Measurements from ENCODE around the gene PIGW.

Gene PIGW

DNA sequence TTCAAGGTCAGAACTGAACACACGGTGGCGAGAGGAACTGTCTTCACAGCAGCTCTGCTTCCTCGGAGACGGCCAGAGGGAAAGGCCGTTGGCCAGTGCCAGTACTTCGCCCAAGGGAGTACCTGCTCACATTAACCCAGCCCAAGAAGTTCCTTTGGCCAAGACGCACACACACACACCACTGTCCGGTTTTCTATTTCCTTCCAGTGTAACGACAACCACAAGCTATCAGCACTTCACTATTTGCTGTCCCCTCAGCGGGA, 9.2 kb downstream of the PIGW start:
- Histone ChIP-seq H2AFZ (peak overlapping the region; percentile 98), H3K9me3 (ENCODE audit: control insufficient read depth, low read length) (no peaks in the 10 kb centered on the region), H3K4me3 (ENCODE audit: low read depth, low read length) (peak overlapping the region; percentile 100), H3K79me2 (peaks cover 40% of the 10 kb centered on the region), H3K27me3 (ENCODE audit: control insufficient read depth, insufficient read depth, low read length) (no peaks in the 10 kb centered on the region), H3K9ac (peak overlapping the region; percentile 94), H3K4me2 (ENCODE audit: low read length) (peak overlapping the region; percentile 96), H3K4me1 (peaks cover 21% of the 10 kb centered on the region), H3K36me3 (ENCODE audit: control insufficient read depth, insufficient read depth, low read length) (no peaks in the 10 kb centered on the region), H3K27ac (peak overlapping the region; percentile 100)
- TF ChIP-seq, protein P1, sequence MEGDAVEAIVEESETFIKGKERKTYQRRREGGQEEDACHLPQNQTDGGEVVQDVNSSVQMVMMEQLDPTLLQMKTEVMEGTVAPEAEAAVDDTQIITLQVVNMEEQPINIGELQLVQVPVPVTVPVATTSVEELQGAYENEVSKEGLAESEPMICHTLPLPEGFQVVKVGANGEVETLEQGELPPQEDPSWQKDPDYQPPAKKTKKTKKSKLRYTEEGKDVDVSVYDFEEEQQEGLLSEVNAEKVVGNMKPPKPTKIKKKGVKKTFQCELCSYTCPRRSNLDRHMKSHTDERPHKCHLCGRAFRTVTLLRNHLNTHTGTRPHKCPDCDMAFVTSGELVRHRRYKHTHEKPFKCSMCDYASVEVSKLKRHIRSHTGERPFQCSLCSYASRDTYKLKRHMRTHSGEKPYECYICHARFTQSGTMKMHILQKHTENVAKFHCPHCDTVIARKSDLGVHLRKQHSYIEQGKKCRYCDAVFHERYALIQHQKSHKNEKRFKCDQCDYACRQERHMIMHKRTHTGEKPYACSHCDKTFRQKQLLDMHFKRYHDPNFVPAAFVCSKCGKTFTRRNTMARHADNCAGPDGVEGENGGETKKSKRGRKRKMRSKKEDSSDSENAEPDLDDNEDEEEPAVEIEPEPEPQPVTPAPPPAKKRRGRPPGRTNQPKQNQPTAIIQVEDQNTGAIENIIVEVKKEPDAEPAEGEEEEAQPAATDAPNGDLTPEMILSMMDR (IDR thresholded peaks at IDR 0.05), result peak; percentile 12

DNA sequence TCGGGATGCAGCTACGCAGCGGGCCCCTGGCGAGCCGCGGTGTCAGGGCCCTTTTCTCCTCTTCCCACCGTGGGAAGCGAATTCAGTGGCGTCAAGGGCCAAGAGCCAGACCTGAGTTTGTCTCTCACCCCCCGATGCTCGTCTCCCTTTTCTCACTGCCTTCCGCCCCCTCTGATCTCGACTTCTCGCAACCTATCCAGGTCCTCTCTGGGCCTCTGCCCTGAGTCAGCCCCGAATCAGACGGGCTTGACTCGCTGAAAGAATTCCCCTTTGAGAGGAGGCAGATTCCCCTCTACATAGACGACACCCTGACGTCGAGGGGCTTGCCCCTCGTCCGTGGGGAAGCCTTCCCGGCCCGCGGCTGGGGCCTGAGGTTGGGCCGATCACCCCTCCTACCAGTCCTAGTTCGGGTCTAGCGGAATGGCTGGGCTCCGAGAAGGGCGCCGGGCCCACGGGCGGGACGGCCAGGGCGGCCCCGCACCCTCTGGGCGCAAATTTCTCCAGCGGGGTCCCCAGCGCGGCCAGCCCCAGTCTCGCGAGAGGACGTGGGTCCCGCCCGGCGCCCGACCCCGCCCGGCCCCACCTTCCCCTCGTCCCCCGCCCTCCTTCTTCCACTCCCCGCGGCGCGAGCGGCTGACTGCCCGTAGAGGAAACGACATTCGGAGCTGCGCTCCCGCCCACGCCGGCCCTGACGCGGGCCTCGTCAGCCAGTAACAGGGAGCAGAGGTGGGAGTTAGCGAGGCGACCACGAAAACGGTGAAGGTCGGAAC, 9.7 kb downstream of the PIGW start, which contains the start of gene GGNBP2:
TSS of gene GGNBP2 (plus strand) at position 613 of the 770 bp plus-strand sequence. CDS start 806 bp downstream, outside the sequence.
- Histone ChIP-seq H3K36me3 (ENCODE audit: control insufficient read depth, insufficient read depth, low read length) (no peaks in the 10 kb centered on the region), H3K27me3 (ENCODE audit: control insufficient read depth, insufficient read depth, low read length) (no peaks in the 10 kb centered on the region), H3K4me3 (ENCODE audit: low read depth, low read length) (peak within 1 kb of the TSS; percentile 100), H3K4me2 (ENCODE audit: low read length) (peak within 1 kb of the TSS; percentile 96), H3K9me3 (ENCODE audit: control insufficient read depth, low read length) (no peaks in the 10 kb centered on the region), H3K9ac (peak within 1 kb of the TSS; percentile 94), H3K4me1 (peaks cover 21% of the 10 kb centered on the region), H3K79me2 (peaks cover 44% of the 10 kb centered on the region), H3K27ac (peak within 1 kb of the TSS; percentile 100), H2AFZ (peak within 1 kb of the TSS; percentile 98)
- TF ChIP-seq, protein P1 (IDR thresholded peaks at IDR 0.05), result no peak

DNA sequence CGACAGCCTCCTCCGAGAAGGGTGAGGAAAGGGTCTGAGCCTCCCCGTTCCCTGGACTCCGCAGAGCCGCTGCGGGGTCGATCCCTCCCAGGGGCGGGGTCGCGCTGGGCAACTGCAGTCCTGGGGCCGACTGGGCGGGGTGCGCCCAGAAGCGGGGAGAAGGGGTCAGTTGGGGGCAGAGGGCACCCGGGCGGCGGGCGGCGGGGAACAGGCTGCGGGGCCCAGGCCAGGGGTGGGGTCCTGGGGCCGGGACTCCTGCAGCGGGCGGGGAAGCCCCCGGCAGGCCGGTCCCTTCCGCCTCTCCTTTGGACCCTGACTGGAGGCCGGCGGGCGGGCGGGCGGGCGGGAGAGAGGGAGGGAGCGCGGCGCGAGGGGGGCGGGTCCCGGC, 10.3 kb downstream of the PIGW start:
- peaks cover 49% of the 10 kb centered on the region for H3K79me2 ChIP-seq
- peak overlapping the region; percentile 92 for H3K4me2 ChIP-seq (ENCODE audit: low read length)
- H3K9me3 ChIP-seq (ENCODE audit: control insufficient read depth, low read length), result no peaks in the 10 kb centered on the region
- peak overlapping the region; percentile 89 for H3K9ac ChIP-seq
- H2AFZ ChIP-seq, result peak overlapping the region; percentile 98
- H3K27me3 ChIP-seq (ENCODE audit: control insufficient read depth, insufficient read depth, low read length), result no peaks in the 10 kb centered on the region
- H3K4me3 ChIP-seq (ENCODE audit: low read depth, low read length), result peak overlapping the region; percentile 100
- H3K4me1 ChIP-seq, result peaks cover 21% of the 10 kb centered on the region
- peak overlapping the region; percentile 100 for H3K27ac ChIP-seq
- TF ChIP-seq, protein P1 (IDR thresholded peaks at IDR 0.05), result no peak
- H3K36me3 ChIP-seq (ENCODE audit: control insufficient read depth, insufficient read depth, low read length), result no peaks in the 10 kb centered on the region

DNA sequence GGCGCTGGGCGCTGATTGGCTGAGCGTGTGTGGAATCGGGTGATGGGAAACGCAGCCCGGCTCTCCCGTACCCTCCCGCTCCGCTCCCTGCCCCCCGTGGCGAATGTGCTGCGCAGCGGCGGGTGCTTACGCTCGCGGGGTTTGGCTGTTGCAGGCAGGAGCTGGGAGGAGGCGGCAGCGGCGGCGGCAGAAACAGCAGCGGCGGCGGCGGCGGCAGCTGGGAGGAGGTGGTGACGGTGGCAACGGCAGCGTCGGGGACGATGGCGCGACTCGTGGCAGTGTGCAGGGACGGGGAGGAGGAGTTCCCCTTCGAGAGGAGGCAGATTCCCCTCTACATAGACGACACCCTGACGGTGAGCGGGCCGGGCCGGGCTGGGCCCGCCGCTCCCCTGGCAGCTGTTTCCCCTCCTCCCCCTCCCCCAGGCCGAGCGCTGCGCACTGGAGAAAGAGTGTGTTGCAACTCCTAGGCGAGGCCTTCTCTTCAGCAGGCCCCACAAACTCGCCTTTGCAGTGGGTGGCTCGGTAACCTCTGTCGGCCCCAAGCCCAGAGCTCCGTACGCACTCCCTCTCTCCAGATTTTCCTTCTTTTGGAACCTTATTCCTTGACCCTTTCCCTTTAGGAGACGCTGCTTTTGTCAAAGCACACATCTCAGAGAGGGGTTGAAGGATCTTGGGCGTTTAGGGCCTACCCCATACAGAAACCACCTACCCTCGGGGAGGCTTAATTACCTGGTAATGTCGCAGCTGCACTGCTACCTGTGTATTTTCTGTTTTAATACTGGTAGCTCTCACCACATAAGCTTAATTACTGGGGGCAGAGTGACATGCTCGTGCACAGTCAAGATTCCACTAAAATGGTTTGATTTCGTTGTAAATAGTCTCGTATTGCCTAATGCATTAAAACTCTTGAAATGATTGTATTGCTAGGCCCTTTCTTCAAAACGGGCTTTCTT, 11.0 kb downstream of the PIGW start:
- Histone ChIP-seq H3K79me2 (peaks cover 50% of the 10 kb centered on the region), H3K27me3 (ENCODE audit: control insufficient read depth, insufficient read depth, low read length) (no peaks in the 10 kb centered on the region), H3K4me1 (peaks cover 21% of the 10 kb centered on the region), H3K4me3 (ENCODE audit: low read depth, low read length) (peak overlapping the region; percentile 83), H3K4me2 (ENCODE audit: low read length) (peak overlapping the region; percentile 91), H3K9me3 (ENCODE audit: control insufficient read depth, low read length) (no peaks in the 10 kb centered on the region), H3K9ac (peak overlapping the region; percentile 73), H3K36me3 (ENCODE audit: control insufficient read depth, insufficient read depth, low read length) (no peaks in the 10 kb centered on the region), H2AFZ (peak overlapping the region; percentile 61), H3K27ac (peak overlapping the region; percentile 100)
- TF ChIP-seq, protein P1 (IDR thresholded peaks at IDR 0.05), result no peak

All from parathyroid adenoma (tissue), 2 donors.